Activated CD4-positive, alpha-beta T cell treated with anti-CD3 and anti-CD28 coated beads for 4 hours (primary cell): Measurements from ENCODE around the gene WNT8B.

ENCODE experiments used
- DNase-seq, 2 donors: peaks; one replicate each; pipeline ENCODE4 v3.0.0-alpha.2; 2020

The WNT8B gene, protein sequence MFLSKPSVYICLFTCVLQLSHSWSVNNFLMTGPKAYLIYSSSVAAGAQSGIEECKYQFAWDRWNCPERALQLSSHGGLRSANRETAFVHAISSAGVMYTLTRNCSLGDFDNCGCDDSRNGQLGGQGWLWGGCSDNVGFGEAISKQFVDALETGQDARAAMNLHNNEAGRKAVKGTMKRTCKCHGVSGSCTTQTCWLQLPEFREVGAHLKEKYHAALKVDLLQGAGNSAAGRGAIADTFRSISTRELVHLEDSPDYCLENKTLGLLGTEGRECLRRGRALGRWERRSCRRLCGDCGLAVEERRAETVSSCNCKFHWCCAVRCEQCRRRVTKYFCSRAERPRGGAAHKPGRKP

DNA sequence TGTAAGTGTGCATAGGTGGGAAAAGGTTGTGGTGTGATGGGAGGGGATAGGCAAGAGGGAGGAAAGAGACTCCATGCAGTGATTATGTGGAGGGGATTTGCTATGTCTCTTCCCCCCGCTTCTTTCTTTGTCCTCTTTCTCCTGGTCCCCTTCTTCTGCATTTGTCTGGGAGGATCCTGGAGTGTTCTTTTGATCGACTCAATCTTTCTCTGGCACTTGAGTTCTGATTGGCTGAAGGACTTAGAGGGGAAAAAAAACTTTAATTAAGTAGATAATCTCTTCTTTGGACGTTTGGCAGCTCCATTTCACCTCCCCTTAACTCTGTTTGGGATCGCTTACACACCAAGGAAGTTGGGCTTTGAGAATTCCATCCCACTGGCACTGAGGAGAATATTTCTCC lies at the start of gene WNT8B:
Gene WNT8B (plus strand): TSS at position 301 of the 400 bp plus-strand sequence. CDS start 160 bp downstream, outside the sequence.
- no peak for DNase-seq

DNA sequence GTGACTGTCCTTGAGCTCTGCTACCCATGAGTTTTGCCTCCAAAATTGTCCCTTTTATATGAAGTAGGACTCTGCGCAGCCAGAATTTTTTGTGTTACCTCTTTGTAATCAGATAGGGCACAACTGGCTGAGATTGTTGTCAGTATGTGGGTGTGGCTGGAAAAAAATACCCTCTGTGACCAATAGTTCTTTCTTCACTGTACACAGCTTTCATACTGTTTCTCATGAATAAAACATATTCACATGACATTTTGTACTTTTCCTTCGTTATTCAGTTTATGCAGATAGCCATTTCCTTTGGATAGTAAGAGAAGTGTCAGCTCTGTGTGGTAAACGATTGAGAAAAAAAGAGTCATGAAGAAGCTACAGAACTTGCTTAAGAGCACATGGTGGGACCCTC lies 49.6 kb upstream of the WNT8B start:
- no peak for DNase-seq

GRCh38 chr10:100419911-100420449 lies 42.8 kb upstream of the WNT8B start:
- DNase-seq = no peak

- no peak for DNase-seq
These were observed 35.4 kb upstream of the WNT8B start for GRCh38 chr10:100427374-100427773.

- peak; percentile 87 to 99 for DNase-seq
These were observed 29.3 kb upstream of the WNT8B start for GRCh38 chr10:100433253-100434240.

- no peak for DNase-seq
These were observed 26.6 kb upstream of the WNT8B start for GRCh38 chr10:100436255-100436654.

GRCh38 chr10:100438674-100439315 lies 24.0 kb upstream of the WNT8B start:
- DNase-seq = no peak

- no peak for DNase-seq
These were observed 20.3 kb upstream of the WNT8B start for GRCh38 chr10:100442548-100442947.

DNA sequence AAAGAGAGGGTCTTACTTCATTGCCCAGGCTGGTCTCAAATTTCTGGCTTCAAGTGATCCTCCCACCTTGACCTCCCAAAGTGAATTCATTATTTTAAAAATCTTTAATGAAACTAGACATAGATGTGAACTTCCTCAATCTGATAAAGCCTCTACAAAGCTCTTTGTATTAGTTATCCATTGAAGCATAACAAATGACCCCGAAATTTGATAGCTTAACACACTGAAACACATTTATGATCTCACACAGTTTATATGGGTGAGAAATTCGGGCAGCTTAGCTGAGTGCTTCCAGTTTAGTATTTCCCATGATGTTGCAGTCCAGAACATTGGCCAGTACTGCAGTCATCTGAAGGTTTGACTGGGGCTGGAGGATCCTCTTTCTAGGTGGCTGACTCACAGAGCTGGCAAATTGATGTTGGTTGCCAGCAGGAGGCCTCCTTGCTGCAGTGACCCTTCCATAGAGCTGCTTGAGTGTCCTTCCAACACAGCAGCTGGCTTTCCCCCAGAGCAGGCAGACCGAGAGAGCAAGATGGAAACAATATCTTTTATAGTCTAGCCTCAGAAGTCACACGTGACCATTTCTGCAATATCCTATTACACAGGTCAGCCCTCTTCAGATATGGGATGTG lies 16.6 kb upstream of the WNT8B start:
- no peak for DNase-seq

DNA sequence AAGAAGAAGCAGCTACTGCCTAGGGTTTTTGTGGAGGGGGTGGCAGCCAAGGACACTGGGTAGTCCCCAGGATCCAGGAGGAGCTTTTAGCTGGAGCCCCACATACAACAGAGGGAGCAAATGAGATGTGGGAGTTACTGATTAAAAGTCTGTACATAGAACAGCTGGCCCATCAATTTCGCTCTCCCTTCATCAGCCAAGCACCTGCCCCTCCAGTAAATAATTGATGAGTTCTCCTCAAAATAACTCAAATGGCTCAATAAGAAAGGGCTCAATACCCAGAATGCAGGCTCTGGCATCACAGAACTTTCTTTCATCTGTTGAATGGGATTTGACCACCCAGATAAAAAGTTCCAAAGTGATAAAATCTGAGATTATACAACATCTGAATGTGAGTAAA lies 15.1 kb upstream of the WNT8B start:
- no peak for DNase-seq

GRCh38 chr10:100448951-100449350 lies 13.9 kb upstream of the WNT8B start:
- DNase-seq = no peak

GRCh38 chr10:100468322-100468721 lies 5.5 kb downstream of the WNT8B start:
- no peak for DNase-seq

GRCh38 chr10:100468978-100469377 lies 6.2 kb downstream of the WNT8B start:
- no peak for DNase-seq

DNA sequence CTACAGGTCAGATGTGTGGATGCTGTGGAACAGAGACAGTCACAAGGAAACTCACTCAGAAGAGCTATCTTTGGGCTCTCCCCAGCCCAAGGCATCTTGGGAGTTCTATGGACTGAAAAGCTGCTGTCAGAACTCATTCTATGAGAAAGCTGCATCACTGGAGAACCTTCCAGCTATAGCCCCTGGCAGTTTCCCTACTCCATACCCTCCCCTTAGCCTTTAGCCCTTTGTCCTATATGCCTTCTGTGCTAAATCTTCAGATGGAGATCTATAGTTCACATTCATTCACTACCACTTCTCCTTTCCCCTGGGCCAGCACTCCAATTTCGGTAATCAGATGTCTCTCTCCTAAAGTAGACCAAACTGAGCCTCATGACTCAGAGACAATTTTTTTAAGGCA lies 6.9 kb downstream of the WNT8B start:
- no peak for DNase-seq

DNA sequence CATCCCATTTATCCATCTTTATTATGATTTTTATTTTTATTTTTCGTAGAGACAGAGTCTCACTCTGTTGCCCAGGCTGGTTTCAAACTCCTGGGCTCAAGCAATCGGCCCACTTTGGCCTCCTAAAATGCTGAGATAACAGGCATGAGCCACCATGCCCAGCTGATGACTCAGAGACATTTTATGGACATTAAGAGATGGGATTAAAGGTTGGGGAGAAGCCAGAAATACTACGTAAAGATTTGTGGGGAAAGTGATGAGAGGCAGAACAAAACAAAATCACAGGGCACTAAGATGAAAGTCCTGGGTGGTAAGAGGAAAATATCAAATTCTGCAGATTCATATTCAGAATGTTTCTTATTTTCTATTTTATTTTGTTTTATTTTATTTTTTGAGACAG lies 7.6 kb downstream of the WNT8B start:
- DNase-seq = no peak

- DNase-seq = no peak
These were observed 15.2 kb downstream of the WNT8B start for GRCh38 chr10:100477970-100478369.

DNA sequence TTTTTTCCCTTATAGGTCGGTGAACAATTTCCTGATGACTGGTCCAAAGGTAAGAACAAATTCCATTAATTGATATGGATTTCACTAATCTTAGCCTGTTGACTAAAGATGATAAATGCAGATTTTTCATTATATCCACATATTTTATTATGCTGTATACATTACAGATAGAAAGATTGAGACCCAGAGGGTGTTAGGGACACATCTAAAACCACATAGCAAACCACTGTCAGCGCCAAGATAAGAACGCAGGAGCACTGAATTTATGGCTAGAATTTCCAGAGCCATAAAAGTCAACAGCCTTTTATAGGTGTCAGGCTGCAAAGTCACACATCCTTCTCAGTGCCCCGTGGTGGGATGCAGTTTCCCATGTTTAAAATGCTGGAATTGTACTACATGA lies 16.2 kb downstream of the WNT8B start:
- DNase-seq = no peak

- no peak for DNase-seq
These were observed 17.2 kb downstream of the WNT8B start for GRCh38 chr10:100480002-100480401.

GRCh38 chr10:100481462-100482081 lies 18.8 kb downstream of the WNT8B start:
- DNase-seq = peak; percentile 79 to 95

GRCh38 chr10:100482181-100482833 lies 19.5 kb downstream of the WNT8B start:
- DNase-seq = peak; percentile 56 to 57

DNA sequence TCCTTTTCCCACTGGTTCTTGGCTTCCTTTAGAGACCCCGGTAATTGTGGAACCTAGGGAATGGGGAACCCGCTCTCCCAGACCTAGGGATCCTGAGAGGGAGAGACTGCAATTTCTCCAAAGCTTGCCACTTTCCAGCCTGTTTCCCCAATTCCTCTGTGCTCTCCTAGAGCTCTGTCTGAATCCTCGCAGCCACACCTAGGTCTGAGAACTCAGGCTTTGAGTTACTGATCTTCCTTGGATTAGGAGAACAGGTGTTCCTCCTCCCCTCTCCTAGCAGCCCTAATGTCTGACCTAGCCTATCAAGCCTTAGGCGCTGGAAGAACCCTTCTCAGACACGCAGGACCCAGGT lies 20.0 kb downstream of the WNT8B start:
- DNase-seq = no peak
